Spleen (tissue), 11 donors: ENCODE data around the gene CSTF2. TPM values are rescaled to one million over a fixed set of nuclear protein-coding genes. Genes with fewer than 3 reads are reported as not detected.

Experiments
- DNase-seq: peaks from one replicate; pipeline ENCODE4 v3.0.0-alpha.2; 2020
- H3K27ac ChIP-seq, 8 donors: fragments of 200-600 bp; sonication (generic) in 7 of 8; 1 replicate in 4 of 8; 2 replicates in 4 of 8; pipeline versions ENCODE4 v1.5.0 to v1.8.0; 2016 to 2021; ENCODE audit warnings: inconsistent platforms in 4 of 8, mild to moderate bottlenecking in 4 of 8, moderate library complexity in 1 of 8
- H3K27me3 ChIP-seq, 7 donors: fragments of 200-600 bp; sonication (generic) in 6 of 7; replicated peaks in 1 of 7; 1 replicate in 4 of 7; 2 replicates in 3 of 7; pipeline versions ENCODE4 v1.5.0 to v1.8.0; 2016 to 2021; ENCODE audit warnings: inconsistent platforms in 3 of 7, mild to moderate bottlenecking in 1 of 7
- H3K36me3 ChIP-seq, 6 donors: fragments of 200-600 bp; sonication (generic) in 5 of 6; 1 replicate in 4 of 6; 2 replicates in 2 of 6; pipeline versions ENCODE4 v1.5.0 to v1.8.0; 2016 to 2021; ENCODE audit warnings: inconsistent platforms in 2 of 6
- H3K4me1 ChIP-seq, 6 donors: fragments of 200-600 bp; sonication (generic) in 5 of 6; 1 replicate in 3 of 6; 2 replicates in 3 of 6; pipeline versions ENCODE4 v1.5.0 to v1.8.0; 2016 to 2021; ENCODE audit warnings: inconsistent platforms in 3 of 6
- H3K4me3 ChIP-seq, 8 donors: fragments of 200-600 bp; sonication (generic) in 7 of 8; 1 replicate in 4 of 8; 2 replicates in 4 of 8; pipeline versions ENCODE4 v1.5.0 to v1.8.0; 2016 to 2021; ENCODE audit warnings: inconsistent platforms in 4 of 8, mild to moderate bottlenecking in 4 of 8, moderate library complexity in 2 of 8
- H3K9me3 ChIP-seq, 8 donors: fragments of 200-600 bp; sonication (generic) in 7 of 8; 1 replicate in 4 of 8; 2 replicates in 4 of 8; pipeline versions ENCODE4 v1.5.0 to v1.8.0; 2016 to 2021; ENCODE audit warnings: inconsistent platforms in 4 of 8
- CTCF ChIP-seq, 11 experiments: fragments of 200-600 bp in 7 of 11; fragments of 450-650 bp in 4 of 11; sonication (generic) in 4 of 11; IDR thresholded peaks in 8 of 11; conservative IDR thresholded peaks in 3 of 11; 1 replicate in 7 of 11; 2 replicates in 4 of 11; pipeline versions ENCODE4 v1.4.0 to v1.8.0; 2016 to 2021; ENCODE audit warnings: antibody characterized with exemption in 11 of 11, inconsistent platforms in 4 of 11, mild to moderate bottlenecking in 1 of 11
- POLR2A ChIP-seq, 3 donors: fragments of 450-650 bp; IDR thresholded peaks; one replicate each; pipeline ENCODE4 v1.5.1; 2017; ENCODE audit warnings: antibody characterized with exemption in 3 of 3, mild to moderate bottlenecking in 1 of 3
- POLR2AphosphoS5 ChIP-seq, 3 donors: sonication (generic); formaldehyde crosslinking; IDR thresholded peaks; one replicate each; pipeline ENCODE4 v1.5.1; 2017; ENCODE audit warnings: antibody characterized with exemption in 3 of 3
- WGBS, 5 donors: extraction: QIAGEN DNeasy Blood & Tissue Kit in 3 of 5; methylation state at CpG; one replicate each; pipeline versions ENCODE4 v1.1.5 to v1.1.7; 2013 to 2018; 5-methylcytosine and 5-hydroxymethylcytosine counted together
- intact Hi-C: fragments of 100-400 bp; cut with DNase I; formaldehyde crosslinking; loops from one replicate; pipeline ENCODE4 v1.15.0; 2023; ENCODE audit warnings: low total_unique reads
- polyA plus RNA-seq, 3 donors: library from polyadenylated mRNA; stranded (reverse); fragments of 200-250 nt; gene quantifications; one replicate each; pipeline ENCODE4 v1.2.1, GENCODE V29; 2013
- total RNA-seq, 7 donors: library from RNA; depleted of rRNA in 3 of 7; stranded (reverse); fragments of >200 nt in 3 of 7; fragmentation: NEBNext Ultra II Directional in 4 of 7; extraction: Animal tissue kit (Norgen Biotek cat#: 25700) in 4 of 7; gene quantifications; one replicate each; pipeline versions ENCODE4 v1.1.0 to v1.2.1, GENCODE V29; 2016 to 2021
- donor health status: healthy with polysubstance abuse.
- donor health status: DM: no; HTN: no; CAD: no; lungs with moderate emphysema.
- donor health status: DM: no; HTN: no; CAD: no.
- donor health status: Bipolar disorder and iron deficiency.
- donor health status: healthy.
- donor health status: DM: no; HTN: no; CAD: no.
- donor health status: DM: yes; HTN: yes; CAD: no.

Gene CSTF2
- total and polyA plus RNA-seq, 10 donors: 4.2 to 16.2 (median 12.0) TPM

- intact Hi-C loops: no loop called here
- no peak overlapping the region for H3K27ac ChIP-seq
- no peak overlapping the region for H3K4me3 ChIP-seq
- no peak for DNase-seq
- no peaks in the 10 kb centered on the region for H3K9me3 ChIP-seq
- 69 to 83% (median 81%) methylated on average over 2 of the region's 2 CpGs for WGBS, 5 donors
- TF ChIP-seq CTCF (IDR thresholded peaks at IDR 0.05 in 8 of 11, conservative IDR thresholded peaks at IDR 0.05 in 3 of 11): no peak
- no peaks in the 10 kb centered on the region for H3K4me1 ChIP-seq
- H3K27me3 ChIP-seq: peaks cover 0 to 8% (median 0%) of the 10 kb centered on the region in 7 donors
- no peaks in the 10 kb centered on the region for H3K36me3 ChIP-seq
Observed at GRCh38 chrX:100864657-100865391, 44.6 kb downstream of the CSTF2 start.

- TF ChIP-seq CTCF (IDR thresholded peaks at IDR 0.05 in 8 of 11, conservative IDR thresholded peaks at IDR 0.05 in 3 of 11) (no peak), POLR2A (IDR thresholded peaks at IDR 0.05) (no peak), POLR2AphosphoS5 (IDR thresholded peaks at IDR 0.05) (no peak)
- DNase-seq: no peak
- Histone ChIP-seq H3K27me3 (peaks cover 0 to 3% (median 0%) of the 10 kb centered on the region in 7 donors), H3K27ac (no peak overlapping the region), H3K4me3 (no peak overlapping the region), H3K9me3 (no peaks in the 10 kb centered on the region), H3K4me1 (no peaks in the 10 kb centered on the region), H3K36me3 (no peaks in the 10 kb centered on the region)
- intact Hi-C loops: no loop called here
- WGBS, 5 donors: 61 to 93% (median 82%) methylated on average over 2 of the region's 2 CpGs
Observed at GRCh38 chrX:100868273-100868672, 48.1 kb downstream of the CSTF2 start.

- no peaks in the 10 kb centered on the region for H3K36me3 ChIP-seq
- H3K27ac ChIP-seq: peak overlapping the region in 1 of 8 donors; percentile 27
- intact Hi-C loops: no loop called here
- no peak for DNase-seq
- H3K27me3 ChIP-seq: no peaks in the 10 kb centered on the region
- no peak for TF ChIP-seq POLR2AphosphoS5 (IDR thresholded peaks at IDR 0.05)
- no peak for TF ChIP-seq CTCF (IDR thresholded peaks at IDR 0.05 in 8 of 11, conservative IDR thresholded peaks at IDR 0.05 in 3 of 11)
- TF ChIP-seq POLR2A (IDR thresholded peaks at IDR 0.05): no peak
- 63 to 82% (median 74%) methylated on average over 5 of the region's 5 CpGs for WGBS, 5 donors
- no peaks in the 10 kb centered on the region for H3K4me1 ChIP-seq
- no peaks in the 10 kb centered on the region for H3K9me3 ChIP-seq
- no peak overlapping the region for H3K4me3 ChIP-seq
Observed at GRCh38 chrX:100870527-100870926, 50.3 kb downstream of the CSTF2 start.

- TF ChIP-seq POLR2AphosphoS5 (IDR thresholded peaks at IDR 0.05) (no peak), CTCF (IDR thresholded peaks at IDR 0.05 in 8 of 11, conservative IDR thresholded peaks at IDR 0.05 in 3 of 11) (no peak), POLR2A (IDR thresholded peaks at IDR 0.05) (no peak)
- intact Hi-C loops: no loop called here
- Histone ChIP-seq H3K4me1 (no peaks in the 10 kb centered on the region), H3K4me3 (no peak overlapping the region), H3K27ac (no peak overlapping the region), H3K27me3 (no peaks in the 10 kb centered on the region), H3K9me3 (no peaks in the 10 kb centered on the region), H3K36me3 (no peaks in the 10 kb centered on the region)
- 71 to 92% (median 85%) methylated on average over 9 of the region's 9 CpGs for WGBS, 5 donors
- no peak for DNase-seq
Observed at GRCh38 chrX:100871594-100872560, 51.7 kb downstream of the CSTF2 start.
